Gastrocnemius medialis (tissue), 4 donors: ENCODE measurements around the gene MYO1G. TPM values are rescaled to one million over a fixed set of nuclear protein-coding genes. Genes with fewer than 3 reads are reported as not detected.

ENCODE experiments used
- ATAC-seq, 2 donors: fragments of 150-250 bp; one replicate each; pipeline ENCODE4 v1.9.1; 2016
- DNase-seq, 2 donors: peaks; one replicate each; pipeline ENCODE4 v3.0.0-alpha.2; 2019
- H3K27ac ChIP-seq, 4 donors: fragments of 200-600 bp; sonication (generic); 1 replicate in 1 of 4; 2 replicates in 3 of 4; pipeline ENCODE4 v1.5.1; 2016 to 2018; ENCODE audit warnings: mild to moderate bottlenecking in 2 of 4, moderate library complexity in 1 of 4
- H3K27me3 ChIP-seq, 3 donors: fragments of 200-600 bp; sonication (generic) in 2 of 3; 1 replicate in 1 of 3; 2 replicates in 2 of 3; pipeline versions ENCODE4 v1.5.1 to v1.6.0; 2016 to 2019; ENCODE audit warnings: mild to moderate bottlenecking in 1 of 3, moderate library complexity in 1 of 3
- H3K36me3 ChIP-seq, 2 donors: fragments of 200-600 bp; sonication (generic) in 1 of 2; one replicate each; pipeline ENCODE4 v1.5.1; 2017 to 2018
- H3K4me1 ChIP-seq, 2 donors: fragments of 200-600 bp; sonication (generic) in 1 of 2; one replicate each; pipeline ENCODE4 v1.5.1; 2016 to 2017; ENCODE audit warnings: mild to moderate bottlenecking in 2 of 2
- H3K4me3 ChIP-seq, 4 donors: fragments of 200-600 bp; sonication (generic) in 3 of 4; 1 replicate in 1 of 4; 2 replicates in 3 of 4; pipeline ENCODE4 v1.5.1; 2016 to 2019; ENCODE audit warnings: mild to moderate bottlenecking in 2 of 4
- H3K9me3 ChIP-seq, 3 donors: fragments of 200-600 bp; sonication (generic) in 2 of 3; 1 replicate in 1 of 3; 2 replicates in 2 of 3; pipeline ENCODE4 v1.5.1; 2016 to 2019
- POLR2A ChIP-seq, 2 donors: fragments of 450-650 bp; IDR thresholded peaks; one replicate each; pipeline ENCODE4 v1.6.1; 2017; ENCODE audit warnings: antibody characterized with exemption in 2 of 2, mild to moderate bottlenecking in 2 of 2, moderate library complexity in 2 of 2
- in situ Hi-C, 4 donors: fragments of 200-750 bp; cut with MboI; loops; one replicate each; pipeline versions ENCODE4 v1.15.0 to v1.8.0; 2017; ENCODE audit warnings: low sequenced_read_pairs in 4 of 4
- intact Hi-C: fragments of 100-400 bp; cut with DNase I; formaldehyde crosslinking; loops from one replicate; pipeline ENCODE4 v1.15.1; 2023; ENCODE audit warnings: low total_unique reads
- total RNA-seq, 4 donors: library from RNA; depleted of rRNA; stranded (reverse); fragments of >200 nt; gene quantifications; one replicate each; pipeline versions ENCODE4 v1.1.0 to v1.2.3, GENCODE V29; 2016
- TF ChIP-seq, protein P1 (sequence below), 5 experiments: fragments of 450-650 bp in 3 of 5; fragments of 200-600 bp in 2 of 5; sonication (generic) in 2 of 5; IDR thresholded peaks in 4 of 5; conservative IDR thresholded peaks in 1 of 5; 1 replicate in 4 of 5; 2 replicates in 1 of 5; pipeline ENCODE4 v1.5.1; 2016 to 2019; ENCODE audit warnings: antibody characterized with exemption in 5 of 5, mild to moderate bottlenecking in 3 of 5, moderate library complexity in 3 of 5

The MYO1G gene
- total RNA-seq, 4 donors from 2014 or later: 0.61 to 1.4 (median 1.3) TPM; not detected in 1

DNA sequence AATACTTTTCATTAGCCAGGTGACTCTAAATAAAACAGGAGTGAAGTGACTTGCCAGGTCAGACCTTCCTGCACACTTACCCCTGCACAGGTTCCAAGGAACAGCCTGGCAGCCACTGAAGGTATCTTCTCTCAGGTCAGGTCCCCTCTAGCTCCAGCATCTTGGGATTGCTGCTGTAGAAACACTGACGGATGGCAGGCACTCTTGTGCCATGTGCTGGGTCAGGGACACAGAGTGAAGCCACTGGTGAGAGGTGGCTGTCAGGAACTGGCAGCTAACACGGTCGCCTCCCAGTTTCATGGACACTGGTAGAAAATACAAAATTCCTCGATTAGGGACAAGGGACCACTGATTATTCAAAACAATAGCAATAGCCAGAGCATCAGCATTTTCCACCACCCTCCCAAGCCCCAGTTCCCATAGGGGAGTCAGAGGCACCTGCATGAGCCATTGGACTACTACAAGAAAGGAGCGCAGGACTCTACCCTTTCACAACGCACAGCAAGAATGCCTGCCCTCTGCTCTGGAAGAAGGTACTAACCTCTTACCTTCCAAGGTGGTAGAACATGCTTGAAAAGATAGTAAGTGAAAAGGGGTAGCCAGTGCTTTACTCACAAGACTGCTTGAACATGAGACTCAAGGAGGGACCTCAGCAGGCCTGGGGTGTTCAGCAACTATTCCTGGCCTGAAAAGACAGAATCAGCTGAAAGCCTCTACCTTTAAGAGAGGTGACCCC lies 5.1 kb upstream of the MYO1G start:
- DNase-seq (no peak), ATAC-seq (no peak)
- TF ChIP-seq, protein P1, sequence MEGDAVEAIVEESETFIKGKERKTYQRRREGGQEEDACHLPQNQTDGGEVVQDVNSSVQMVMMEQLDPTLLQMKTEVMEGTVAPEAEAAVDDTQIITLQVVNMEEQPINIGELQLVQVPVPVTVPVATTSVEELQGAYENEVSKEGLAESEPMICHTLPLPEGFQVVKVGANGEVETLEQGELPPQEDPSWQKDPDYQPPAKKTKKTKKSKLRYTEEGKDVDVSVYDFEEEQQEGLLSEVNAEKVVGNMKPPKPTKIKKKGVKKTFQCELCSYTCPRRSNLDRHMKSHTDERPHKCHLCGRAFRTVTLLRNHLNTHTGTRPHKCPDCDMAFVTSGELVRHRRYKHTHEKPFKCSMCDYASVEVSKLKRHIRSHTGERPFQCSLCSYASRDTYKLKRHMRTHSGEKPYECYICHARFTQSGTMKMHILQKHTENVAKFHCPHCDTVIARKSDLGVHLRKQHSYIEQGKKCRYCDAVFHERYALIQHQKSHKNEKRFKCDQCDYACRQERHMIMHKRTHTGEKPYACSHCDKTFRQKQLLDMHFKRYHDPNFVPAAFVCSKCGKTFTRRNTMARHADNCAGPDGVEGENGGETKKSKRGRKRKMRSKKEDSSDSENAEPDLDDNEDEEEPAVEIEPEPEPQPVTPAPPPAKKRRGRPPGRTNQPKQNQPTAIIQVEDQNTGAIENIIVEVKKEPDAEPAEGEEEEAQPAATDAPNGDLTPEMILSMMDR (IDR thresholded peaks at IDR 0.05 in 4 of 5, conservative IDR thresholded peaks at IDR 0.05 in 1 of 5): no peak
- no peak for TF ChIP-seq POLR2A (IDR thresholded peaks at IDR 0.05)
- in situ Hi-C loops (loop anchor here in 1 of 4 donors (10.0 kb wide), 1 partner anchor 131 kb away; the partner anchor contains the start of gene TBRG4), intact Hi-C loops (no loop called here)
- no peak overlapping the region for H3K4me3 ChIP-seq
- H3K27ac ChIP-seq: peak overlapping the region in 1 of 4 donors; percentile 93
- no peaks in the 10 kb centered on the region for H3K27me3 ChIP-seq
- H3K9me3 ChIP-seq: no peaks in the 10 kb centered on the region
- H3K36me3 ChIP-seq: peaks cover 2 to 42% of the 10 kb centered on the region in 2 donors
- peaks cover 18 to 22% of the 10 kb centered on the region in 2 donors for H3K4me1 ChIP-seq

DNA sequence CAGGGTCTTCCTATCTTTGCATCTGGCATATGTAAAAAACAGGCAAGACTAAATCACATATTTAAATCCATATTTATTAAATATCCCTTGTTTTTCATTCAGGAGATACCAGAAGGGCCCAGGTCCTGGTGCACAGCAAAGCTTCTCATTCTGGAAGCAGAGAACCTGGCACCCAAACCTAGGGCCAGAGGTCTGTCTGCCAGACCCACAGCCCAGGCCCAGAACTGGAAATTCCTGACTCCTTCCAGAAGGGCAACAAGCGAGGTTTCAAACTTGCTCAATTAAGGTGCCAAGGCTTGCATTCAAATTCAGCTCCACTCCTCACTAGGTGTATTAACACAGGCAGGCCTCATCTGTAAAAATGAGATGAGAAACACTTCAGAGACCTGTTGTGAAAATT lies 4.2 kb upstream of the MYO1G start:
- peaks cover 2 to 42% of the 10 kb centered on the region in 2 donors for H3K36me3 ChIP-seq
- DNase-seq: no peak
- no peak for ATAC-seq

DNA sequence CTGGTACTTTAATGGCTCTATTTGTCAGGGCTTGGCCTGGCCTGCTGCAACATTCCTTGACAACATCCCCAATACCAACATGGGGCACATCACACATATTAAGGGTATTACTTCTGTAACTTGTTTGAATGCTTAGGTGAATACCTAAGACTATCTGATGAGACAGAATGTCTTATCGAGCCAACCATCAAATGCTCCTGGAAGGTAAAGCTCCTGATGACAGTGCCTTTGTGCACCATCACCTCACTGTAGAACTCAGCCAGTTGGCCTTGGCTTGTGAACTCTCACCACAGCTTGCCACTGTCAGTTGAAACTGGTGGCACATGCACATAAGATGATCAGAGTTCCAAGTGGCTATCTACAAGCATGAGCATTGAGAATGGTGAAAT lies 3.7 kb upstream of the MYO1G start:
- no peak overlapping the region for H3K27ac ChIP-seq
- in situ Hi-C loops: loop anchor here in 1 of 4 donors (10.0 kb wide), 1 partner anchor 132 kb away; the partner anchor contains the start of gene TBRG4
- no peak for TF ChIP-seq POLR2A (IDR thresholded peaks at IDR 0.05)
- TF ChIP-seq, protein P1 (IDR thresholded peaks at IDR 0.05 in 4 of 5, conservative IDR thresholded peaks at IDR 0.05 in 1 of 5): no peak
- DNase-seq (no peak), ATAC-seq (no peak)
- peaks cover 2 to 42% of the 10 kb centered on the region in 2 donors for H3K36me3 ChIP-seq
- intact Hi-C loops: no loop called here
- no peaks in the 10 kb centered on the region for H3K27me3 ChIP-seq
- H3K9me3 ChIP-seq: no peaks in the 10 kb centered on the region
- peaks cover 15 to 20% of the 10 kb centered on the region in 2 donors for H3K4me1 ChIP-seq
- H3K4me3 ChIP-seq: no peak overlapping the region

More for the DNA sequence above, 4.2 kb upstream of the MYO1G start:
- H3K4me3 ChIP-seq: no peak overlapping the region
- no peaks in the 10 kb centered on the region for H3K27me3 ChIP-seq
- peaks cover 18 to 22% of the 10 kb centered on the region in 2 donors for H3K4me1 ChIP-seq
- no peak overlapping the region for H3K27ac ChIP-seq
- TF ChIP-seq, protein P1 (IDR thresholded peaks at IDR 0.05 in 4 of 5, conservative IDR thresholded peaks at IDR 0.05 in 1 of 5): no peak
- TF ChIP-seq POLR2A (IDR thresholded peaks at IDR 0.05): no peak
- in situ Hi-C loops (loop anchor here in 1 of 4 donors (10.0 kb wide), 1 partner anchor 132 kb away; the partner anchor contains the start of gene TBRG4), intact Hi-C loops (no loop called here)
- H3K9me3 ChIP-seq: no peaks in the 10 kb centered on the region

DNA sequence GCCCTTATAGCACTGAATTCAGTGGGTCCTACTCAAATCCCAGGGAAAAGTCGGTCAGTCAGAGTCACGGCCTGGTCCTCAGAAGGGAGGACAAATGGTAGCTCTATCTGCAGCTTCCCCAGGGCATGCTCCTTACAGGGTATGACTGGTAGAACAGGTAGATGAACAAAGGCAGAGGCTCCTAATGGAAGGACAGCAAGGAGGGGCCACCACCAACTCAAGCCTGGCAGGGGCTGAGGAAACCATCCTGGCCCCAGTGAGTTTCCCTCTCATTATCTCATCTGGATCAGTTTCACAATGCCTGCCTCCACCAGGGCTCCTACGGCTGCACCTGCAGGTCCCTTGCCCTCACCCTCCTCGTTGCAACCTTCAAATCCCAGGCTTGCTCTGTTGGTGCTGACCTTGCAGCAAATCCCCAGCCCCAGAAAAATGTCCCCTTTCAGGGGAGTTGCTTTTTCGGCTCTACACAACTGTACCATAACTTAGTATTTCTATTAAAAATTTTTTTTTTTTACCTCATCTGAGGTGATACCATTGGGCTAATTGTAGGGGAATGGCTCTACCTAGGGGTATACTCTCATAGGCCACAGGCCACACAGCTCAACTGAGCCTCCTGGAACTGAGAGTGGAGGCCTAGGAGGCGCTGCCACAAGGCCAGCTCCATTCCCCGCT lies 2.4 kb upstream of the MYO1G start:
- no peak for TF ChIP-seq POLR2A (IDR thresholded peaks at IDR 0.05)
- TF ChIP-seq, protein P1 (IDR thresholded peaks at IDR 0.05 in 4 of 5, conservative IDR thresholded peaks at IDR 0.05 in 1 of 5): no peak
- Histone ChIP-seq H3K4me3 (no peak overlapping the region), H3K27ac (no peak overlapping the region), H3K4me1 (peaks cover 11 to 15% of the 10 kb centered on the region in 2 donors), H3K36me3 (peaks cover 2 to 42% of the 10 kb centered on the region in 2 donors), H3K27me3 (no peaks in the 10 kb centered on the region), H3K9me3 (no peaks in the 10 kb centered on the region)
- in situ Hi-C loops (loop anchor here in 1 of 4 donors (10.0 kb wide), 1 partner anchor 134 kb away; the partner anchor contains the start of gene TBRG4), intact Hi-C loops (no loop called here)
- DNase-seq: no peak
- no peak for ATAC-seq
